K562 (cell line): ENCODE measurements around the gene BTBD17. TPM values are rescaled to one million over a fixed set of nuclear protein-coding genes. Genes with fewer than 3 reads are reported as not detected.

ENCODE experiments used
- ATAC-seq: fragments of 200-7000 bp; cut with Tn5 transposase; 3 replicates; pipeline ENCODE4 v1.9.1; 2020; ENCODE audit warnings: moderate library complexity
- BruUV-seq: library from RNA; stranded (reverse); fragments of 400-500 nt; replicated peaks from 2 replicates; lab custom pipeline; 2021; lab: Mats Ljungman, UMichigan
- CTCF ChIA-PET: fragments of 300-600 bp; formaldehyde crosslinking; extraction: SDS; loops from one replicate; lab custom pipeline; 2021; ENCODE audit warnings: low intra/inter-chr PET ratio; lab: Yijun Ruan, JAX
- POLR2A ChIA-PET: fragments of 300-600, 350-650 bp; sonication (Branson Sonifier 250); formaldehyde crosslinking; extraction: SDS; loops from one replicate; lab custom pipeline; 2021; ENCODE audit warnings: antibody characterized with exemption, inconsistent platforms; lab: Yijun Ruan, JAX
- DNase-seq, 4 experiments: peaks; one replicate each; pipeline versions ENCODE4 v3.0.0 to v3.0.0-alpha.2; 2011 to 2018; ENCODE audit warnings: low spot score in 3 of 4, mixed read lengths in 3 of 4; ENCODE audit errors: extremely low read depth in 1 of 4
- FAIRE-seq: peaks from 2 replicates; lab custom pipeline; 2011; peaks lifted over from hg19 to GRCh38; lab: Jason Lieb, UNC
- H2AFZ ChIP-seq: 2 replicates; pipeline ENCODE4 v1.6.0; 2011; ENCODE audit warnings: low read depth, low read length, control low read depth, inconsistent platforms
- H3K27ac ChIP-seq: fragments of 200-600 bp; 3 replicates; pipeline ENCODE4 v1.8.0; 2011; ENCODE audit warnings: low read depth, mild to moderate bottlenecking, control low read depth, inconsistent platforms, low read length, moderate library complexity, mixed read lengths; ENCODE audit errors: extremely low read depth
- H3K27me3 ChIP-seq, 2 experiments: fragments of 300-600 bp in 1 of 2; 2 replicates in 1 of 2; 3 replicates in 1 of 2; pipeline versions ENCODE4 v1.6.0 to v1.8.0; 2011; ENCODE audit warnings: inconsistent platforms in 2 of 2, low read length in 2 of 2, mild to moderate bottlenecking in 1 of 2, mixed read lengths in 1 of 2, moderate library complexity in 1 of 2; ENCODE audit not compliant: control insufficient read depth in 2 of 2, insufficient read depth in 2 of 2
- H3K36me3 ChIP-seq: fragments of 300-600 bp; 3 replicates; pipeline ENCODE4 v1.8.0; 2011; ENCODE audit warnings: mild to moderate bottlenecking, low read length, inconsistent platforms; ENCODE audit not compliant: control insufficient read depth, insufficient read depth
- H3K4me1 ChIP-seq, 2 experiments: fragments of 200-600 bp in 1 of 2; replicated peaks in 1 of 2; 2 replicates in 1 of 2; 3 replicates in 1 of 2; pipeline versions ENCODE4 v1.5.1 to v1.8.0; 2011; ENCODE audit warnings: inconsistent platforms in 2 of 2, low read length in 2 of 2, mild to moderate bottlenecking in 1 of 2, mixed read lengths in 1 of 2, moderate library complexity in 1 of 2; ENCODE audit not compliant: control insufficient read depth in 2 of 2, insufficient read depth in 2 of 2
- H3K4me2 ChIP-seq: 2 replicates; pipeline ENCODE4 v1.6.1; 2011; ENCODE audit warnings: low read length, control low read depth, inconsistent platforms, mixed read lengths; ENCODE audit not compliant: insufficient read depth
- H3K4me3 ChIP-seq: fragments of 200-600 bp; sonication (generic), shearing (Covaris generic); 2 replicates; pipeline ENCODE4 v1.5.1; 2016; ENCODE audit warnings: control low read depth, inconsistent platforms
- H3K79me2 ChIP-seq: fragments of 200-600 bp; 3 replicates; pipeline ENCODE4 v1.8.0; 2011; ENCODE audit warnings: low read length, inconsistent platforms; ENCODE audit not compliant: control insufficient read depth, insufficient read depth
- H3K9ac ChIP-seq, 2 experiments: 2 replicates each; pipeline versions ENCODE4 v1.6.0 to v1.6.1; 2011; ENCODE audit warnings: low read depth in 2 of 2, low read length in 2 of 2, control low read depth in 1 of 2, inconsistent platforms in 1 of 2, mild to moderate bottlenecking in 1 of 2, mixed read lengths in 1 of 2; ENCODE audit not compliant: insufficient read depth in 1 of 2
- H3K9me1 ChIP-seq: one replicate; pipeline ENCODE4 v1.6.0; 2011; ENCODE audit warnings: inconsistent platforms, mild to moderate bottlenecking, low read length, moderate library complexity; ENCODE audit not compliant: control insufficient read depth, insufficient read depth
- H3K9me3 ChIP-seq: replicated peaks from 2 replicates; pipeline ENCODE4 v1.5.1; 2011; ENCODE audit warnings: low read depth, low read length, inconsistent platforms; ENCODE audit not compliant: control insufficient read depth, insufficient read depth
- H4K20me1 ChIP-seq: replicated peaks from 2 replicates; pipeline ENCODE4 v1.6.1; 2011; ENCODE audit warnings: low read length, inconsistent platforms, mixed read lengths; ENCODE audit not compliant: control insufficient read depth, insufficient read depth
- CTCFL ChIP-seq: IDR thresholded peaks from 2 replicates; pipeline ENCODE4 v1.6.1; 2011; ENCODE audit warnings: borderline replicate concordance, low read depth, mild to moderate bottlenecking, moderate library complexity, low read length; ENCODE audit not compliant: insufficient read depth, poor library complexity, severe bottlenecking
- EP300 ChIP-seq: IDR thresholded peaks from 2 replicates; pipeline ENCODE4 v1.6.1; 2012; ENCODE audit warnings: low read length, improper control_type of control experiment
- HEY1 ChIP-seq: fragments of 250-450 bp; sonication (Bioruptor Pico); IDR thresholded peaks from 2 replicates; pipeline ENCODE4 v1.5.0; 2020; ENCODE audit warnings: mild to moderate bottlenecking, moderate library complexity, borderline replicate concordance
- HNRNPL ChIP-seq: fragments of 200-400 bp; formaldehyde crosslinking; IDR thresholded peaks from 2 replicates; pipeline ENCODE4 v1.6.1; 2017; ENCODE audit warnings: low read depth, mild to moderate bottlenecking, low read length
- SETDB1 ChIP-seq: IDR thresholded peaks from one replicate; pipeline ENCODE4 v1.6.1; 2012; ENCODE audit warnings: low read length, control low read depth, inconsistent platforms
- ZBTB2 ChIP-seq: fragments of 450-650 bp; IDR thresholded peaks from 2 replicates; pipeline ENCODE4 v1.6.1; 2016; ENCODE audit warnings: antibody characterized with exemption
- whole genome bisulfite sequencing: fragments of 100-300 bp; shearing (Covaris generic); methylation state at CpG from one replicate; pipeline ENCODE4 v1.1.6; 2016; ENCODE audit warnings: low coverage, mixed read lengths; ENCODE audit not compliant: insufficient coverage; ENCODE audit errors: missing lambda C conversion rate; 5-methylcytosine and 5-hydroxymethylcytosine counted together
- in situ Hi-C: fragments of 300-500 bp; cut with MboI; formaldehyde crosslinking; loops from 4 replicates; pipeline ENCODE4 v1.15.0; 2018; ENCODE audit warnings: inconsistent platforms, mixed read lengths
- intact Hi-C: fragments of 100-400 bp; cut with micrococcal nuclease; formaldehyde crosslinking; loops from 2 replicates; pipeline ENCODE4 v1.14.2; 2022
- polyA plus RNA-seq, 8 experiments: library from polyadenylated mRNA; depleted of rRNA in 4 of 8; stranded (reverse) in 5 of 8; unstranded in 3 of 8; fragments of >200 nt; fragmentation: Nextera tagmentation in 2 of 8; fragmentation: Illumina TruSeq in 1 of 8; extraction: Ambion mirVana in 2 of 8; extraction: Trizol in 1 of 8; gene quantifications; 2 replicates each; pipeline versions ENCODE4 v1.2.1 to v1.2.3, GENCODE V29; 2011 to 2014; ENCODE audit warnings: inconsistent platforms in 1 of 8, missing spikeins in 1 of 8
- total RNA-seq, 7 experiments: library from RNA; depleted of rRNA in 6 of 7; stranded (reverse); fragments of >200 nt in 6 of 7; fragmentation: Illumina TruSeq in 2 of 7; extraction: Trizol in 2 of 7; gene quantifications; 2 replicates each; pipeline versions ENCODE4 v1.2.1 to v1.2.3, GENCODE V29; 2011 to 2021; ENCODE audit warnings: low replicate concordance in 1 of 7

BTBD17 gene
- total and polyA plus RNA-seq, 9 of the 15 experiments (the other 6 are each of a cell fraction or from before 2014, with no cell fraction given): not detected

GRCh38 chr17:74326506-74326905, 35.2 kb downstream of the BTBD17 start:
- peak in 2 of 4 experiments; percentile 46 to 48 for DNase-seq
- CTCF ChIA-PET: no interaction called here
- no peak overlapping the region for H3K4me3 ChIP-seq
- 28% methylated on average over 8 of the region's 10 CpGs for WGBS
- in situ Hi-C loops (no loop called here), intact Hi-C loops (no loop called here)
- ATAC-seq: no peak; the same call in 2 of the 3 replicates
- H3K36me3 ChIP-seq: no peaks in the 10 kb centered on the region
- peak overlapping the region in 1 of 2 experiments; percentile 79; a peak in 1 of 4 replicates for H3K9ac ChIP-seq
- H3K4me2 ChIP-seq: peak overlapping the region; percentile 46; the same call in 1 of the 2 replicates
- H3K27ac ChIP-seq: no peak overlapping the region
- FAIRE-seq: no peak
- BruUV-seq: no TSS peak
- H3K79me2 ChIP-seq: no peaks in the 10 kb centered on the region
- TF ChIP-seq HNRNPL (no peak), SETDB1 (no peak), EP300 (no peak), CTCFL (no peak), ZBTB2 (no peak), HEY1 (no peak)
- peaks cover 0 to 23% of the 10 kb centered on the region in 2 experiments; a peak in 3 of 5 replicates for H3K4me1 ChIP-seq
- H3K9me1 ChIP-seq: no peaks in the 10 kb centered on the region
- no peaks in the 10 kb centered on the region; the same call in 1 of the 2 replicates for H4K20me1 ChIP-seq
- H3K27me3 ChIP-seq: peaks cover 20 to 33% of the 10 kb centered on the region in 2 experiments
- 0 out of 2 replicates have a peak, but pooled peaks cover 2% of the 10 kb centered on the region for H3K9me3 ChIP-seq
- POLR2A ChIA-PET: no interaction called here
- H2AFZ ChIP-seq: peak overlapping the region; percentile 56
